Measurements from ENCODE around the gene SFI1. TPM values are rescaled to one million over a fixed set of nuclear protein-coding genes. Genes with fewer than 3 reads are reported as not detected.

SFI1 gene
- total RNA-seq, 2 donors from 2014 or later = 42.0 to 52.6 TPM

- Histone ChIP-seq H3K4me1 (ENCODE audit: control insufficient read depth, insufficient read depth, low read length) (no peaks in the 10 kb centered on the region), H3K9me3 (ENCODE audit: control insufficient read depth, low read length) (no peaks in the 10 kb centered on the region), H3K36me3 (ENCODE audit: control insufficient read depth, insufficient read depth, low read length) (peaks cover 47% of the 10 kb centered on the region), H3K27me3 (ENCODE audit: control insufficient read depth, insufficient read depth, low read length, poor library complexity, severe bottlenecking) (no peaks in the 10 kb centered on the region), H3K4me3 (ENCODE audit: low read length) (no peak overlapping the region), H3K9ac (ENCODE audit: extremely low read depth, low read length, poor library complexity, severe bottlenecking) (no peak overlapping the region), H3K27ac (ENCODE audit: low read depth, low read length) (no peak overlapping the region)
- Mint-ChIP-seq H3K4me3 (no peak overlapping the region), H3K27ac (no peak overlapping the region), H3K27me3 (ENCODE audit: insufficient read depth) (no peaks in the 10 kb centered on the region), H3K9me3 (no peaks in the 10 kb centered on the region), H3K36me3 (ENCODE audit: low read depth) (peaks cover 58% of the 10 kb centered on the region), H3K4me1 (peaks cover 11% of the 10 kb centered on the region)
- DNase-seq = no peak
- 87 to 88% methylated on average over 10 to 11 of the region's 11 CpGs for WGBS, 2 experiments (ENCODE audit: insufficient coverage in 1 of 2, insufficient read length in 1 of 2)
- no peak for TF ChIP-seq CTCF (conservative IDR thresholded peaks at IDR 0.05)
Measured at GRCh38 chr22:31647523-31648320, 151.4 kb downstream of the SFI1 start.

DNA sequence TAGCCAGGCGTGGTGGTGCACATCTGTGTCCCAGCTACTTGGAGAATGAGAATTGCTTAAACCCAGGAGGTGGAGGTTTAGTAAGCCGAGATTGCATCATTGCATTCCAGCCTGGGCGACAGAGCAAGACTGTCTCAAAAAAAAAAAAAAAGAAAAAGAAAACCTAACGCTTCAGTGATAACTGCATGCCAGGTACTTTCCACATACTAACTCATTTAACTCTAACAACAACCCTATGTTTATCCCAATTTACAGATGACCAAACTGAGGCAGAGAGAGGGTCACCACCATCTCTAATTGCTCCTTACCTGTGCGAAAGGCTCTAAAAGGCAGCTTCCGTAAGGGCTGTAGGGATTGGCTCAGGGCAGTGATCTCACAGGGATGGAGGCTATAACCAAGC is 154.1 kb downstream of the SFI1 start:
- H3K27me3 ChIP-seq (ENCODE audit: control insufficient read depth, insufficient read depth, low read length, poor library complexity, severe bottlenecking) = no peaks in the 10 kb centered on the region
- Mint-ChIP-seq H3K36me3 (ENCODE audit: low read depth) (peaks cover 41% of the 10 kb centered on the region), H3K27ac (no peak overlapping the region), H3K9me3 (no peaks in the 10 kb centered on the region), H3K4me1 (peaks cover 11% of the 10 kb centered on the region), H3K4me3 (no peak overlapping the region), H3K27me3 (ENCODE audit: insufficient read depth) (no peaks in the 10 kb centered on the region)
- WGBS, 2 experiments (ENCODE audit: insufficient coverage in 1 of 2, insufficient read length in 1 of 2) = 91 to 100% methylated on average over 2 to 6 of the region's 6 CpGs
- H3K4me3 ChIP-seq (ENCODE audit: low read length) = no peak overlapping the region
- H3K36me3 ChIP-seq (ENCODE audit: control insufficient read depth, insufficient read depth, low read length) = peaks cover 37% of the 10 kb centered on the region
- no peak for TF ChIP-seq CTCF (conservative IDR thresholded peaks at IDR 0.05)
- H3K9ac ChIP-seq (ENCODE audit: extremely low read depth, low read length, poor library complexity, severe bottlenecking) = no peak overlapping the region
- H3K9me3 ChIP-seq (ENCODE audit: control insufficient read depth, low read length) = no peaks in the 10 kb centered on the region
- no peak overlapping the region for H3K27ac ChIP-seq (ENCODE audit: low read depth, low read length)
- DNase-seq = no peak
- no peaks in the 10 kb centered on the region for H3K4me1 ChIP-seq (ENCODE audit: control insufficient read depth, insufficient read depth, low read length)

DNA sequence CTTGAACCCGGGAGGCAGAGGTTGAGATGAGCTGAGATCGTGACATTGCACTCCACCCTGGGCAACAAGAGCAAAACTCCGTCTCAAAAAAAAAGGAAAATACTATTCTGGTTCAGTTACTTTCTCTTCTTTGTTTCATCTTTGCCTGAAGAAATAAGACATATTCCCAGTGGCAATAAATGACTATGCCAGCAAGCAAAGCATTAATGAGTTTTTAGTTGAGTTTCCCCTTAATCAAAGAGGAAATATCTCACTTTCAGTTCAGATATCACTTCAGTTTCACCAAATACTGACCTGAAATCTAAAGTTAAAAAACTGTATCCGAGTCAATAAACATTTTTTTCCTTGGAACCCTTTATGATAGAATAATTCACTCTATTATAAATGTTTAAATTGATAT is 155.3 kb downstream of the SFI1 start:
- no peak overlapping the region for H3K27ac Mint-ChIP-seq
- H3K27ac ChIP-seq (ENCODE audit: low read depth, low read length) = no peak overlapping the region
- H3K4me1 ChIP-seq (ENCODE audit: control insufficient read depth, insufficient read depth, low read length) = no peaks in the 10 kb centered on the region
- peaks cover 34% of the 10 kb centered on the region for H3K36me3 Mint-ChIP-seq (ENCODE audit: low read depth)
- H3K4me3 ChIP-seq (ENCODE audit: low read length) = no peak overlapping the region
- no peaks in the 10 kb centered on the region for H3K27me3 Mint-ChIP-seq (ENCODE audit: insufficient read depth)
- peaks cover 6% of the 10 kb centered on the region for H3K4me1 Mint-ChIP-seq
- no peaks in the 10 kb centered on the region for H3K27me3 ChIP-seq (ENCODE audit: control insufficient read depth, insufficient read depth, low read length, poor library complexity, severe bottlenecking)
- no peaks in the 10 kb centered on the region for H3K9me3 Mint-ChIP-seq
- H3K9ac ChIP-seq (ENCODE audit: extremely low read depth, low read length, poor library complexity, severe bottlenecking) = no peak overlapping the region
- peaks cover 29% of the 10 kb centered on the region for H3K36me3 ChIP-seq (ENCODE audit: control insufficient read depth, insufficient read depth, low read length)
- no peak overlapping the region for H3K4me3 Mint-ChIP-seq
- 95 to 97% methylated on average over 3 to 4 of the region's 4 CpGs for WGBS, 2 experiments (ENCODE audit: insufficient coverage in 1 of 2, insufficient read length in 1 of 2)
- no peak for TF ChIP-seq CTCF (conservative IDR thresholded peaks at IDR 0.05)
- DNase-seq = no peak
- H3K9me3 ChIP-seq (ENCODE audit: control insufficient read depth, low read length) = no peaks in the 10 kb centered on the region
